Forelimb muscle (tissue), 1 donor: ENCODE data around the gene ARHGDIB. TPM values are rescaled to one million over a fixed set of nuclear protein-coding genes. Genes with fewer than 3 reads are reported as not detected.

Source experiments
- DNase-seq: peaks from one replicate; pipeline ENCODE4 v3.0.0-alpha.2; 2013; ENCODE audit warnings: low read depth
- polyA plus RNA-seq: library from polyadenylated mRNA; unstranded; fragments of 120-200 nt; gene quantifications from one replicate; pipeline ENCODE4 v1.2.1, GENCODE V29; 2013; ENCODE audit not compliant: insufficient read length

The ARHGDIB gene
- polyA plus RNA-seq = 32.3 TPM

GRCh38 chr12:14961466-14962152 is at the start of gene ARHGDIB:
ARHGDIB (minus strand) TSS chr12:14961601; CDS start chr12:14950712, 10,889 bp downstream.
- no peak for DNase-seq

DNA sequence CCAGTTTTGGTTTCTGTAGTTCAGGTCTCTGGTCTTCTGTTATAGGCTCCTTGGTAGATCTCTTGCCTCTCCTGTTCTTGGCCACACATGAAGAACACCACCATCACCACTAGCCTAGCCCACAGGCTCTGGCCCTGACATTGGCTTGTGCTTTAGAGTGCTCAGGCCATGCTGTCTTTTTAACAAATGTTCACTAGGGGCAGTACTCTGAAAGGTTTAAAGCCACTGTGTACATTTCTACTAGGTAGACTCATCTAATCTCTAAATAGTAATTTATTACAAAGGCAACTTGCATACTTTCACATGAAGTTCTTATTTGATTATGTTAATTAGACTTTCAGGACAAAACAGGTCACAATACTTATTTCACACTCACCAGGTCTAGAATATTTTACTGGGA is 49.8 kb upstream of the ARHGDIB start:
- DNase-seq = no peak

DNA sequence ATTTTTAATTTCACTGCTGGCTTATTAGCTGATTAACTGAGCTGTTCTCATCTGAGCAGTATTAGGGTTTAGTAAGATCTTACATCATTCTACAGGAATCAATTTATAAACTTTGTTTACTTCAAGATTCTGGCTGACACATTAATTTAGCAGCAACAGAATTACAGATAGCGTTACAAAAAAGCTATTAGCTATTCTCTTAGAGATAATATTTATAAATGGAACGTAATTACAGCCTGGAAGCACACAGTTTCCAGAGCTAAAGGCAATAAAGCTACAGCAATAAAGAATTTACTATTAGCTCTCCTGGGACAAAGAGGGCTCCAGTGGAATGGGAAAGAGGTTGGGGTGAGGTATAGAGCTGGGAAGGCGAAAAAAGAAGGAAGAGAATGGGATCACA is 46.1 kb upstream of the ARHGDIB start:
- no peak for DNase-seq

DNA sequence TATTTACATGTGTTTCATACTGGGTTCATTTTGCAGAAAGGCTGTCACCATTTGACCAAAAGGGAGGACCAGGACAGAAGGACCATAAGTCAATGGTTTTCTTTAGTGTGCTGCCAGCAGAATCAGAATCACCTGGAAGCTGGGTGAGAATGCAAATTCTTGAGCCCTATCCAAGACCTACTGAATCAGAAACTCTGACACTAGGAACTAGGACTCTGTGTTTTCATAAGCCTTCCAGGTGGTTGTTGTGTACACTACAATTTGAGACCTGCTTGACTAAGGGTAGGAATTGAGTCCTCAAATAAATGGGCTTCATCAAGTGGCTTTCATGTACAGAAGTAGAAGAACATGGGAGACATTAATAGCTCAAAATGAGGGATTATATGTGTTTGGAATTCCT is 43.7 kb upstream of the ARHGDIB start:
- no peak for DNase-seq

GRCh38 chr12:15004421-15004820 is 43.0 kb upstream of the ARHGDIB start:
- no peak for DNase-seq

DNA sequence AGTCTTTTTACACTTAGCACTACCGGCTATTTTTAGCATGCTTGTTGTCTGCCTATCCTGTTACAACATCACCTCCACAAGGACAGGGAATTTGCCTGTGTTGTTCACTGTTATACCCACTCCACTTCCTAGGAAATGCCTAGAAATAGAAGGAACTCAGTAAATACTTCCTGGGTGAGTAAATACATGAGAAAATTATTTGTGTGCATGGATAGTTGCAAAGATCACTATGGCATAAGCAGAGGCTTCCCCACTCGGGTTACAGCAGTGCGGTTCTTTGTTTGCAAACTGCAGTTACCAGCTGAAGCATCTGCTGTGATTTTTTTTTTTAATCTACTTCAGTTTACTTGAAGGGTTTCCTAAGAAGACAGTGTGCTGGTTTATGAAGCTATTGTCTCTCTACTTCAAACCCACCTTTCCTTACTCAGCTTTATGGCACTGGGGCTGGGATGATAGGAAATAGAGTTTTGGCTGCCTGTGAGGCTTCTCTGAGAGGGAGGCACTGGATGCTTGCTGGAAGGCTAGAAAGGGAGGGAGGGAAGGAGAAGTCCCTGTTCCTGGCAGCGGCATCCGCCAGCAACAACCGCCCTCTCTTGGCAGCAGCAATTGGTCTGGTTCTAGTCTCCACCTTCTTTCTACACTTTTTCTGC is 40.5 kb upstream of the ARHGDIB start:
- DNase-seq = no peak

- DNase-seq = no peak
These were observed 39.2 kb upstream of the ARHGDIB start for GRCh38 chr12:15000575-15000974.

GRCh38 chr12:14999695-15000365 is 38.4 kb upstream of the ARHGDIB start:
- DNase-seq = no peak

DNA sequence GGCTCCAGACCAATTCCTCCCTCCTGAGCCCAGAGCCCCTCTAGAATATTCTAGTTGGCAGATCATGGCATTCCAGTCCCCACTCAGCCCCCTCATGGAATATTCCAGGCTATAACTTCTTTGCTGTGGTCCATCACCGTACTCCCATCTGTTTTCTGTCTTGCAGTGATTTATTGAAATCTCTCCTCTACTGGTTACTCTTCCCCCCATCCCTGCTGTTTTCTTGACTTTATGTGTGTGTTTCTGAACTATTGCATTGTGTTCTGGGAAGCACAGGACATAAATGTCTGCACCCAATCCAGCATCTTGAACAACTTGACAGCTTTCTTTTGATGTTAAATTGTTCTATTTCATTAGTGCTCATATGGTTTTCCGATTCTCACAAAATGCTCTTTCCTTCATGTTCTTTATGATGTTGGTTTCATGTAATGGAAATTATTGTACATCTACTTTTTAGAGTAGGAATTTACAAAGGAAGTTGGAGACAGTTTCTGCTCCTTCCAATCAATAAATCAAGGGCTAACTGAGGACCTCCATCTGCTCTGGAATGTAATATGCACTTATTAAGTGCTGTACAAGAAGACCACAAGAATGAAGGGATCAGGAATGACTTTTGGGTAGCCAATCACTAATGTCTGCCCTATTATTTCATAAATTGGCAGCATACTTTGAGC is 37.8 kb upstream of the ARHGDIB start:
- DNase-seq = no peak

- DNase-seq = no peak
These were observed 36.6 kb upstream of the ARHGDIB start for GRCh38 chr12:14997998-14998397.

DNA sequence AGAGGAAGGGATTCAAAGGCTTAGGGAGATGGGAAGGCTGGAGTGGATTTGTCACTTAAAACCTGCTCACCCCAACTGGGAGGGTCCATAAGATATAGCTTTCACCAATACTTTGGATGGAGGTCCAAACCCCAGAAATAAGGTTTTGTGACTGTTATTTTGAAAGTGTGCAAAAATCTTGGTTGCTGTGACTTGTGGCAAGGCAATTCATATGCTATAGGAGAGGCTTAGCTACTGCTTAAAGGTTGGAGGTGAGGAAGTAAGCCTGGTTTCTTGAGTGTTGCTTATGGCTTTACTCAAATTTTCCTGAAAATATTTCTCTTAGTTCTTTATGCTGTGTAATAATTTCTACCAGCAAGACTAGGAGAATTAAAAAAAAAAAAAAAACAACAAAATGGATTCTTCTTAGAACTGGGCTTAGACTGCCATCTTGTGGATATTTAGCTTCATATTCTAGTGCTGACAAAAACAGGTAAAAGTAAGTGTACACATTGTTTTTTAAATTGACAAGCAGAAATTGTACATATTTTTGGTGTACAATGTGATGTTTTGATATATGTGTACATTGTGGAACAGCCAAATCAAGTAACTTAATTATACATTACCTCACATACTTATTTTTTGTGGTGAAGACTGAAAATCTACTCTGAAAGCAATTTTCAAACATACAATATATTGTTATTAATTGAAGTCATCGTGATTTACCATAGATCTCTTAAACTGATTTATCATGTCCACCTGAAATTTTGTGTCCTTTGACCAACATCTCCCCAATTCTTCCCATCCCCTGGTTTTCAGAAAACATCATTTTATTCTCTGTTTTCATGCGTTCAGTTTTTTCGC is 34.4 kb upstream of the ARHGDIB start:
- DNase-seq = peak; percentile 68

- DNase-seq = no peak
These were observed 33.2 kb upstream of the ARHGDIB start for GRCh38 chr12:14994610-14995009.

- DNase-seq = no peak
These were observed 32.3 kb upstream of the ARHGDIB start for GRCh38 chr12:14993537-14994266.

- no peak for DNase-seq
These were observed 31.7 kb upstream of the ARHGDIB start for GRCh38 chr12:14993117-14993516.

- no peak for DNase-seq
These were observed 31.3 kb upstream of the ARHGDIB start for GRCh38 chr12:14992673-14993072.

GRCh38 chr12:14991069-14991468 is 29.7 kb upstream of the ARHGDIB start:
- DNase-seq = no peak

GRCh38 chr12:14989790-14990189 is 28.4 kb upstream of the ARHGDIB start:
- no peak for DNase-seq

DNA sequence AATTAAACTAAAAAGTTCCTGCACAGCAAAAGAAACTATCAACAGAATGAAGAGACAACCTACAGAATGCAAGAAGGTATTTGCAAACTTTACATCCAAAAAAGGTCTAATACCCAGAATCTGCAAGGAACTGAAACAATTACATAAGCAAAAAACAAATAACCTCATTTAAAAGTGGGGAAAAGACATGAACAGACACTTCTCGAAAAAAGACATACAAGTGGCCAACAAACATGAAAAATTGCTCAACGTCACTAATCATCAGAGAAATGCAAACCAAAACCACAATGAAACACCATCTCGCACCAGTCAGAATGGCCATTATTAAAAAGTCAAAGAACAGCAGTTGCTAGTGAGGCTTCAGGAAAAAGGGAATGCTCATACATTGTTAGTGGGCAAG is 26.6 kb upstream of the ARHGDIB start:
- DNase-seq = no peak

DNA sequence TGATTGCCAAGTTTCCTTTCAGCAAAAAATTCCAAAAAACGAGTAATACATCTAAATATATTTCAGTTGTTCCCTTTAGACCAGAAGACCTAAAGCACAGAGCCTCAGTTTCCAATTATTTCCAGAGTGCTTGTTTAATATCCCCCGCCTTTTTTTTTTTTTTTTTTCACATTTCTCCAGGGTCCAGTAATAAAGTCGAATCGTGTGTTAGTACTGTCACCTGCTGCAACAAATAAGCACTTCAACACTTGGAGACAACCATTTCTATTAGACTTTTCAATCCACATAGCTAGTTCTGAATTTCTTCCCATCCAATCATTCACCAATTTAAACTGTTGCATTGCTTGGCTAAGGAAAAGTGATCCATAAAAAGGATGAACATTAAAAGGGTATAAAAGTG is 25.0 kb upstream of the ARHGDIB start:
- no peak for DNase-seq

- DNase-seq = no peak
These were observed 23.4 kb upstream of the ARHGDIB start for GRCh38 chr12:14984766-14985285.

DNA sequence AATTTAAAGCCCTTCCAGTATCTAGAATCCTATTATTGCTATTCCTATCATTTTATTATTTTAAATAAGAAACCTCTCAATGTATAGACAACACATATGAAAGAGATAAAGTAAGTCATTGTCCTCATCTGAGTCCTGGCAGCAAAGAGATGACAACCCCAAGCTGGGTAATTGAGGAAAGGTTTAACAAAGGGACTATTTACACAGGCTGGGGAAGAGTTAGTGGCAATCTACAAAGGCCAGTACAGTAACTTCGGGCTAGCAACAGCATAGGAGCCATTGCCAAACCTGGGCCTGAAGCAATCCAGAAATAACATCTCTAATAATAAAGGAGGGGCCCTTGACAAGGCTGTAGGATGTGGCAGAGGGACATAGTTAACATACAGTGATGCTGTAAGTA is 22.6 kb upstream of the ARHGDIB start:
- DNase-seq = no peak
